NCI-H187 treated with DMSO at 0.1 percent for 48 hours (cell line): ENCODE measurements around the gene NR1D1.
A peak's percentile ranks its signal among the peaks of the same experiment; 100 is the strongest.

Experiments used
- DNase-seq: peaks from one replicate; lab custom pipeline; 2025; lab: John Stamatoyannopoulos, UW

NR1D1 gene

DNA sequence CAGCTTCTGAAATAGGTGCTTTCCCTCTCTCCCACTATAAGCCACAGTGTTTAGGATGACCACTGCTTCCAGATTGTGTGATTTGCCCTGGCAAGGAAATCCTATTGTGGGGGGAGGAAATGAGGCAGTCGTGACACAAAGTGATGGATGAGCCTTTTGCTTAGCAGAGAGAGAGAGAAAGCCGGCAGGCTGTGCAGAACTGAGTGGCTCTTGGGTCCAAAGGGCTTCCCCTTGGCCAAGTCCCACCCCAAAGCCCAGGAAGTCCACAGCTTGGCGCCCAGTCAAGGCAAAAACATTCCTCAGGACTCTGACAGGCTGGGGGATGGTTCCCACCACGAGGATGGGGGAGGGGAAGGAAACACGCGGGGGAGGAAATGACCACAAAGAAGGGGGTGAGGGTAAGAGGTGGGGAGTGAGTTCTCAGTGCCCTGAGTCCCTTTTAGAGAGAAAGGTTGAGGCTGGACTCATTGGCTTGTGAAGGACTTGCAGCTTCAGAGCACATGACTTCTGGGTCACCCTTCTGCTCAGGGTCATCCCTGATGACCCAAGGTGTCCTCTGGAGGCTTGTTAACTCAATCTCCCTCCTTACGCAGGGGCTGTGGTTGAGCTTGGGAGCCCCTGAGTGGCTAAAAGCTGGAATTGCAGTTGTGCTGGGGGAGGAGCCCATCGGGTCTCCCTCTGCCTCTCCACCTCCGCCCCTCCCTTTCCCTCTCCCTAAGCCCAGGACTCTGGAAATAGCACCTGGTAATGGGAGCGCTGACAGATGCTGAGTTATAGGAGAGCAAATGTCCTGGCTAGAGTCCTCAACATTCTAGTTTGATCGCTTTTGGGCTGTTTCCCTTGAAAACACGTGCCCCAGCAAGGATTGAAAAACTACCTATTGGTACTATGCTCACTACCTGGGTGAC is 11.1 kb upstream of the NR1D1 start:
- DNase-seq, result peak; percentile 42

GRCh38 chr17:40110026-40110845 is 9.8 kb upstream of the NR1D1 start:
- no peak for DNase-seq

GRCh38 chr17:40108970-40109824 is 8.8 kb upstream of the NR1D1 start:
- DNase-seq, result no peak

DNA sequence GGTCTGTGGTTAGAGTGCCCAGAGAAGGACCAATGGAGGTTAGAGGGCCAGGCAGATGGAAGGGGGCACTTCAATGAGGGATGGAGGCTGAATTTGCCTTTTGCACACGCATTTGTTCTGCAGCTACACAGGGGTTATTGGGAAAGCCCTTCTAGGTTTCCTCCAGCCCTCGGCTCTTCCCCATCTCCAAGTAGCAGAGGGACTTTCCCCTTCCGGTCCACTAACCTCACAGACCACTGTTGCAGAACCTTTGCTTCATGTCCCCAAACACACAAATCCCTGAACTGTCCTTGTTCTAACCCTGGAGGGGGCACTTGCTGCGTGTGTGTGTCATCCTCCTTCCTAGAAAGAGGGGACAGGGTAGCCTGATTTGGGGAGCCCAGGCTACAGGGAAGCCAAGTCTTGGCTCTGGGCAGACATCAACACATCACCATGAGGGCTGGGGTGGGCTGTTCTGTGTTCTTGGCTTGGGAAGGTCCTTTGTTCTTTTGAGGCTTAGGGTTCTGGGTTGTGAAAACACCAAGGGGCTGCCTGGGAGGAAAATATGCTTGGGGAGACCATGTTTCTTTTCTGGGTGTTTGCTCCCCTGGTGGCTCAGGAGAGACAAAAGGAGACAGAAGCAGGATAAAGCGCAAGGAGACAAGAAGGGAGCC is 7.3 kb upstream of the NR1D1 start:
- DNase-seq, result no peak

GRCh38 chr17:40106760-40107521 is 6.6 kb upstream of the NR1D1 start:
- no peak for DNase-seq

DNA sequence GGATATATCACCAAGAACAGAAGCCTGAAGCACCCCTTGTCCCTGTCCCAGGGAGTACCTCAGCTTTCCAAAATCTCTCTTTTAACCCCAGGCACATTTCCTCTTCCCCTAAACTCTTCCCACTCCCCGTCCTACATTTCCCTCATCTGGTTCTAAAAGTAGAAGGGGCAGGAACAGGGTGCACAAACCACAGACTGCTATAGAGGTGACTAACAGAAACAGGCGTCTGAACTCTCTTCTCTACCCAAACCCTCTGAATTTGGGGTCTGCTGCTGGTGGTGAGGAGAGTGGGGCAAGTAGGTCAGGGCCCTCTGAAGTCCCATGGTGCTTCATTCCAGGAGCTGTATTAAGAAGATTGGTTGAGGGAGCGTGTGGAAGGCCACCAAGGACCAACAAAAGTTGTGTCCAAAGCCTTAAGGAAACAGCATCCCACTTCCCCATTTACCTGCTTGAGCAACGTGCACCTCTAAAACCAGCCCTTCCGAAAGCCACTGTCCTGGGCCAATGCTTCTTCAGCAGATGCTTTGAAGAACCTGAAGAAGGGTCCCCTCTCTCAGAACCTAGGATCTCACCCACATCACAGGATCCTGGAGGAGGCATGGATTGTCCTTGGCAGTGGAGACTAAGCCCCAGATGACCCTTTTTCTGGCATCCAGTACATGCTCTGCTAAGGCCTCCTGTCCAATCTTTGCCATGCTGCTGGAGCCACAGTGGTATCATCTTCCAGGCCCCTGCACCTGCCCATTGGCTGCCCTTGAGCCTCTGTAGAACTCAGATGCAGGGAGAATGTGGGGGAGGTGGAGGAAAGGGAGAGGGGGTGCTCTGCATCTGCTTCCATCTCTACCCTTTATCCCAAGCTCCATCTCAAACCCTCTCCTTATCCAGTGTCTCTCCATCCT is 5.7 kb upstream of the NR1D1 start:
- DNase-seq, result no peak

GRCh38 chr17:40104594-40105486 is 4.5 kb upstream of the NR1D1 start:
- DNase-seq, result no peak

DNA sequence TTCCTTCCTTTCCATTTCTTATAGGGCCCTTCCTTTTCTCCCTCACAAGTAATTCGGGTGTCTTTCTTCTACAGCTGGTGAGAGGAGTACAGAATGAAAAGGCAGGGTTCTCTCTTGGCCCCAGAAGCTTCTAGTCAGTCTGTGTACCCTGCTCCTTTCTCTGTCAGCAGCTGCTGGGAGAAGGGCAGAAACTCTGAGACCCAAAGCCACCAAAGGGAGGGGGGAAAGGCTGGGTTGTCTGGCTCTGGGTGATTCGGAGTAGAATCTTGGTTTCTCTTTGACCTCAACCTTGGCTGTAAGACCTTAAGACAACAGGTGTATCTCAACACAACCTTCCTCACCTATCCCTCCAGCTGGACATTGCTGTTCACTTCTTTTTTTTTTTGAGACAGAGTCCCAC is 3.3 kb upstream of the NR1D1 start:
- DNase-seq, result no peak

DNA sequence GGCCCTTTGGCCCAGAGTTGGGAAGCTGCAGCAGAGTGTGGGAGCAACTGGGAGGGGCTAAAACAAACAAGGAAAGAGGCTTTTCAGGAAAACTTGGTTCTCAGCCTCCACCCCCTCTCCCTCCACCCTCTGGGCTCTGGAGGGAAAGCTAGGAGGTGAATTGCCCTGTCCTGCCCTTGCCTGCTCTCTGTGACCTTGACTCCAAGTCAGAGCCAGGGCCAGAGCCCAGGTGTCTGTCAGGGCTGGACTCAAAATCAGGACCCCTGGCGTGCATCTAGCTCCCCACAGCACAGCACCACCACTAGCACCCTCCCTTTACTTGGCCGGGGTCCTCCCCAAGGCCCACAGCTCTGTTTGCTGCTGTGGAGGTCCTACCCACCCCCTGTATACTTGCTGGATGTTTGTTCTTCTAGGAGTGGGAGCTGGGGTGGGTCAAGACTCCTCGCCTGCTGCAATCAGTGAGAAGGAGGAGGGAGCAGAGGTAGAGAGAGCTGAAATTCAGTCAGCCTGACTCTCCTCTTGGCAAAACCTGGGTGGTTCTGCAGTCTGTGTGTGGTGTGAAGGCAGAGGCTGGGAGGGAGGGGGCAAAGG is 2.8 kb upstream of the NR1D1 start:
- DNase-seq, result no peak

DNA sequence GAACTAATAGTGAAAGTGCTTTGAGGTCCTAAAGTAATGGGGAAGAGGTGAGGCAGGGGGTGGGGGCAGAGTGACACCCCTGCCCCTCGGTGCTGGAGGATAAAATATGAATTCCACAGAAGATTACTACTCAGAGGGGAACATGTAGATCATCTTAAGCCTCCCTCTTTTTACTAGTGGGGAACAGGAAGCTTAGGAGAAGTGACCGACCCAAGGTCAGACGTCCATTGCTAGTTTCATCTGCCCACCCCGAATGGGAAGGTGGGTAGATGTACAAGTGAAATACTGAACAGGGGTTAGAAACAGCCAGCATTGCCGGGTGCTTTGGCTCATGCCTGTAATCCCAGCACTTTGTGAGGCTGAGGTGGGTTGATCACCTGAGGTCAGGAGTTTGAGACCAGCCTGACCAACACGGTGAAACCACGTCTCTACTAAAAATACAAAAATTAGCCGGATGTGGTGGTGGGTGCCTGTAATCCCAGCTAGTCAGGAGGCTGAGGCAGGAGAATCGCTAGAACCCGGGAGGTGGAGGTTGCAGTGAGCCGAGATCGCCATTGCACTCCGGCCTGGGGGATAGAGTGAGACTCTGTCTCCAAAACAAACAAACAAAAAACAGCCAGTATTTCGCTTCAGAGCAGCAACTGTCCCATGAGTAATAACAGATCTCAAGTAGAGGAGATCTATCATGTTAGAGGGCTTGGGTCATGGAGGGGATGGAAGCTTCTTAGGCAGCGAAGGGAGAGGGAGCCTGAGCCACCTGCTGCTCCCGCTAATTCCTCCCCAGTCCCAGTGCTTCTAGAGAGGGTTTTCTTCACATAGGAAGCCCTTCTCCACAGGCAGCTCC is 1.2 kb upstream of the NR1D1 start:
- DNase-seq, result no peak

DNA sequence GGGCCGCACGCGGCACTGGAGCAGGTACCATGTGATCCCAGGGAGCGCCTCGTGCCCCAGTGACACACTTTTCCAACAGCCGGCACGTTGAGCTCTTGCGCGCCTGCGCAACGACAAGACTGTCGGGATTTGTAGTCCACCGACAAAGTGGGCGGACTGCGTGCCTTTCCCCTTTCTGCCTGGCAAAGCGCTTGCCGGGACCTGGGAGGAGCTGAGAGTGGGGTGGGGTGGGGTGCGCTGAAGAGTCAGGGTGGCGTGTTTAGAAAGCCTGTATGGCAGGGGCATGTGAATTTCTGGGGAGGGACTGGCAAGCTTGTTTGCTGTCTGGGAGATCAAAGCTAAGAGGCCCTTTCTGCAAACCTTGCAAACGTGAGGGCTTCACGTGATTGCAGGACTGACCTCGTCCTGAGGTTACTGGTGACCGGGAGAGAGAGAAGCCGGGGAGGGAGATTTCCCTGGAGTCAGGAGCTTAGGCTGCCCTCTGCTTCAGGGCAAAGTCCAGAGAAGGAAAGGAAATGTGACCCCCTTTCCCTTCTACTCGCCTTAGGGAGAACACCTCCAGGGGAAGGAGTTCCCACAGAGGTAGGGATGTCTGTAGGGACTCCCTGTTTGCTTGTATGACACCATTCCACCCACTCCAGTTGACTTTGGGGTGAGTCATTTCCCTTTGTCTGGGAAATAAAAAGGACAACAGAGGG is 429 bp upstream of the NR1D1 start:
- peak; percentile 53 for DNase-seq

DNA sequence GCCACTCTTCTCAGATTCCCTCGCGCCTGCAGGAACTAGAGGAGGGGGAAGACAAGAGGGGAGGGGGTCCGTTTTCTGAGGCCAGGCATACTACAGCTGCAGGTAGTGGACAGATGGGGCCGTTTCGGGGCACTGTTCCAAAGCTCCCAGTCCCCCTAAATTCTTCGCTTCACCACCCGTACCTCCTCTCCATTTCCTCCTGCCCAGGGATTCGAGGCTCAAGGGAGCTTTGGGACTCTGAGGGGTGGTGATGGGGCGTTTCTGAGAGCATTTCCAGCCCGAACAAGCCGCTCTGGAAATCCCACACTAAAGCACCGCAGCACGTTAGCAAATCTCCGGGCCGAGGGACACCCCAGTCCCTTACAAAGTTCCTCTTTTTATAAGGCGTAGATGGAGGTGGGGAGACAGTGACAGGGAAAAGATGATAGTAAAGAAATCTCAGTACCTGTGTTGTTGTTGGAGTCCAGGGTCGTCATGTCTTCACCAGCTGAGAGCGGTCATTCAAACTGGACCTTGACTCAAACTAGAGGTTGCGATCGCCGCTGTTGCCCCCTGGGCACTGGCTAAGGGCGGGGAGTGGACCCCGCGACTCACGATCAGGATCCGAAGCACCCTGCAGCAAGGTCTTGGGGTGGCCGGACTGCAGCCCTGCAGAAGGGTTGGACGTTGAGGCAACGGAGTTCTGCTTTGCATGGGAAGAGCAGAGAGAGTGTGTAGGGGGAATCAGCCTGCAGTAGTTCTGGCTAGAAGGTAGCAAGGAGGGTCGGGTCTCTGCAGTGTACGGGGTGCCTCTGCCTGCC is 570 bp downstream of the NR1D1 start:
- DNase-seq, result no peak

DNA sequence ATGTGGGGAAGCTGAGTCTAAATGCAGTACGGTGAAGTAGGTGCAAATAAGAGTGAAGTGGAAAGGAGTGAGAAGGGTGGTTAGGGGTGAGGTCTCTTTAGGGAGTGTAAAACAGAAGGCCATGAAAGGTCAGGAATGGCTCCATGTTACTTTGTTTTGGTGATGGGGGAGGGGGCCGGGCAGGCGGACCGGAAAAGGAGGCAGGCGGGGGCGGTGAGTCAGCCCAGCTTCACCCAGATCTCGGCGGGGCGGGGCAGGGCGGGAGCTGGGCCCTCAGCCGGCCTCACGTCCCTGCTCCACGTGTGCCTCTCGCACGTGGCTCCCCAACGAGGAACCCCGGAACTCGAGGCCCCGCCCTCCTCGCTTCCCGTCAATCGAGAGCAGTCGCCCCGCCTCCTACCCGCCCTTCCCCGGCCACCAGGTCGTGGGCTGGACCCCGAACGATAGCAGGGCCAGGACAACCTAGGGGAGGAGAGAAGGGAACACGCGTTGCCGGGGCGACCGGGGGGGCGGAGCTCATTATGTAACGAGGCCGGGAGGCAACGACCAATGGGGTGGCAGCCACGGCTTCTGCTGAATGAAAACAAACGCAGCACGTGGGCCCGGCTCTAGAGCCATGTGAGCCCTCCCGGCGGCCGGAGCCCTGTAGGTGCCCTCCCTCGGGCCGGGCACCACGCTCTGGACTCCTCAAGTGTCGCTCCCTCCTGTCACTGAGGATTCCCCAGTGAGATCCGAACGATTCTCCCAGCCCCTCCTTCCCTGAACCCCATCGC is 1.4 kb downstream of the NR1D1 start:
- DNase-seq, result peak; percentile 75

DNA sequence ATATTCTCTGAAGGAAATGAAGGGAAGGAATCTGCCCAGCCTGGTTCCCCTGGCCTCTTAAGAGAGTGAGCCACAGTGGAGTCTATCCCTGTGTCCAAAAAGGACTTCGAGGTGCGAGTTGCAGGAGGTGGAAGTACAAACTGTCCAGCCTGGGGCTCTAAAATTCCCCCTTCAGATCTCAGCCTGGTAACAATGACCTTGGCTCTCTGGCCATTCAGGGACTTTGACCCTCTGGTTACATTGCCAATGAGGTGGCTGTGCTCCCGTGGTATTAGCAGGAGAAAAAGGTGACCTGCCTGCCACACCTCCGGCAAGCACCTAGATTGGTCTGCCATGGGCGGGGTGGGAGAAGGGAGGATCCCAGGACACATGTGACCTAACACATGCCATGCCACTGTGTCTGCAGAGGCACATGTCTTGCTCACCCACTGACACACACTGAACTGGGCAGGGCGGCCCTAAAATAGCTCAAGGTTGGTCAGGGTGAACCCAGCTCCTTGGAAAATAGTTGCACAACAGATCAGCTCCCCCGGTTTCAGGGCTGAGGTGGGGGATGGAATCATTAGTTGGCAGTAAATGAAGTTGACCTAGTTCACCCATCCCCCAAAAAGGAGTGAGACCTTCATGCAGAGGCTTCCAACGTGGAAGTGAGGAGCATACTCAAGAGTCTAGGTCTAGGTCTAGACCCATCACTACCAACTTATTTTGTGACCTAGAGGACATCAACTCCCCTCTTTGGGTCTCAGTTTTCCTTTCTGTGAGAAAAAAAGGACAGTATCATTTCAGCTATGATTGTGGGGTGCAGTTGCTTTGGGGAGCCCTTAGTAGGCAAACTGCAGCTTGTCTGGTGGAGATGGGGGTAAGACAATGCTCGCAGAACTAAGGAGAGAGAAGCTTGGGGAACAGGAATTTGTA is 2.2 kb downstream of the NR1D1 start:
- DNase-seq, result no peak
